A549 (cell line): Measurements from ENCODE around the gene ALDH1A1. TPM values are rescaled to one million over a fixed set of nuclear protein-coding genes. Genes with fewer than 3 reads are reported as not detected.

Source experiments
- ATAC-seq, 2 experiments: fragments of 200-7000 bp in 1 of 2; fragments of >200 bp in 1 of 2; cut with Nextera tagmentation in 1 of 2; cut with Tn5 transposase in 1 of 2; 3 replicates each; pipeline versions ENCODE4 v1.8.0 to v1.9.1; 2018 to 2020; ENCODE audit warnings: mild to moderate bottlenecking in 1 of 2, moderate library complexity in 1 of 2
- CTCF ChIA-PET: fragments of 300-600 bp; sonication (Branson Sonifier 250); formaldehyde crosslinking; extraction: SDS; loops from one replicate; lab custom pipeline; 2021; ENCODE audit warnings: antibody characterized with exemption, inconsistent platforms; lab: Yijun Ruan, JAX
- POLR2A ChIA-PET: fragments of 350-600 bp; formaldehyde crosslinking; extraction: SDS; loops from one replicate; lab custom pipeline; 2021; ENCODE audit warnings: antibody characterized with exemption, inconsistent platforms; lab: Yijun Ruan, JAX
- DNase-seq, 2 experiments: peaks; one replicate each; pipeline versions ENCODE4 v3.0.0 to v3.0.0-alpha.2; 2011 to 2016; ENCODE audit warnings: low read depth in 1 of 2, low spot score in 1 of 2
- FAIRE-seq: peaks from 2 replicates; lab custom pipeline; 2011; peaks lifted over from hg19 to GRCh38; lab: Jason Lieb, UNC
- H3K27ac ChIP-seq, 2 experiments: fragments of >200 bp; sonication (Bioruptor Twin); formaldehyde crosslinking; 3 replicates each; pipeline ENCODE4 v1.5.1; 2016 to 2017
- H3K4me1 ChIP-seq: fragments of >200 bp; sonication (Bioruptor Twin); formaldehyde crosslinking; 3 replicates; pipeline ENCODE4 v1.6.1; 2016
- H3K4me2 ChIP-seq: fragments of >200 bp; sonication (Bioruptor Twin); formaldehyde crosslinking; 3 replicates; pipeline ENCODE4 v1.6.1; 2016
- H3K4me3 ChIP-seq: fragments of >200 bp; sonication (Bioruptor Twin); formaldehyde crosslinking; 3 replicates; pipeline ENCODE4 v1.5.1; 2016
- H3K9me3 ChIP-seq: fragments of >200 bp; sonication (Bioruptor Twin); formaldehyde crosslinking; 3 replicates; pipeline ENCODE4 v1.6.1; 2016
- CBX2 ChIP-seq: fragments of 200-600 bp; sonication (generic); IDR thresholded peaks from 2 replicates; pipeline ENCODE4 v1.6.1; 2016; ENCODE audit warnings: low read depth, mild to moderate bottlenecking, borderline replicate concordance
- CEBPB ChIP-seq, 2 experiments: fragments of >200 bp in 1 of 2; sonication (Bioruptor Twin) in 1 of 2; formaldehyde crosslinking in 1 of 2; IDR thresholded peaks; 2 replicates each; pipeline ENCODE4 v1.6.1; 2012 to 2016
- CHD2 ChIP-seq: fragments of 150-350 bp; IDR thresholded peaks from 2 replicates; pipeline ENCODE4 v1.6.1; 2014; ENCODE audit warnings: low read length; ENCODE audit not compliant: partially characterized antibody
- CHD4 ChIP-seq: fragments of 200-600 bp; sonication (generic); IDR thresholded peaks from 2 replicates; pipeline ENCODE4 v1.6.1; 2016; ENCODE audit warnings: antibody characterized with exemption, mild to moderate bottlenecking, borderline replicate concordance
- EHMT2 ChIP-seq: fragments of 200-600 bp; sonication (generic); IDR thresholded peaks from 2 replicates; pipeline ENCODE4 v1.6.1; 2016; ENCODE audit warnings: antibody characterized with exemption, low read depth, mild to moderate bottlenecking, moderate library complexity
- ESRRA ChIP-seq: fragments of 150-350 bp; IDR thresholded peaks from 2 replicates; pipeline ENCODE4 v1.6.1; 2014; ENCODE audit warnings: mild to moderate bottlenecking, low read length, borderline replicate concordance
- FOSB ChIP-seq: fragments of 250-450 bp; sonication (Bioruptor Pico); IDR thresholded peaks from 2 replicates; pipeline ENCODE4 v1.5.0; 2020; ENCODE audit warnings: mild to moderate bottlenecking, moderate library complexity
- FOSL2 ChIP-seq, 2 experiments: fragments of 450-650 bp in 1 of 2; fragments of >200 bp in 1 of 2; sonication (Bioruptor Twin) in 1 of 2; formaldehyde crosslinking; IDR thresholded peaks; 2 replicates each; pipeline versions ENCODE4 v1.5.0 to v1.6.1; 2016 to 2020; ENCODE audit warnings: mild to moderate bottlenecking in 1 of 2, moderate library complexity in 1 of 2
- HMGXB4 ChIP-seq: fragments of 250-450 bp; sonication (Bioruptor Pico); IDR thresholded peaks from 2 replicates; pipeline ENCODE4 v1.5.0; 2021; ENCODE audit warnings: mild to moderate bottlenecking, moderate library complexity, borderline replicate concordance
- HOXA7 ChIP-seq: fragments of 250-450 bp; sonication (Bioruptor Pico); IDR thresholded peaks from 2 replicates; pipeline ENCODE4 v1.5.0; 2020; ENCODE audit warnings: mild to moderate bottlenecking, moderate library complexity
- HOXB13 ChIP-seq: fragments of 250-450 bp; sonication (Bioruptor Pico); IDR thresholded peaks from 2 replicates; pipeline ENCODE4 v1.5.0; 2020; ENCODE audit warnings: low read depth, mild to moderate bottlenecking, moderate library complexity
- JUN ChIP-seq, 2 experiments: fragments of >200 bp; sonication (Bioruptor Twin); formaldehyde crosslinking; IDR thresholded peaks; 2 replicates in 1 of 2; 3 replicates in 1 of 2; pipeline ENCODE4 v1.6.1; 2016 to 2017
- JUNB ChIP-seq: fragments of >200 bp; sonication (Bioruptor Twin); formaldehyde crosslinking; IDR thresholded peaks from 2 replicates; pipeline ENCODE4 v1.6.1; 2016
- KDM5A ChIP-seq: fragments of 200-600 bp; sonication (generic); IDR thresholded peaks from 2 replicates; pipeline ENCODE4 v1.6.1; 2016; ENCODE audit warnings: antibody characterized with exemption, mild to moderate bottlenecking
- MAFK ChIP-seq: fragments of 450-650 bp; IDR thresholded peaks from 2 replicates; pipeline ENCODE4 v1.6.1; 2014; ENCODE audit not compliant: partially characterized antibody
- MAZ ChIP-seq: fragments of 150-350 bp; IDR thresholded peaks from 2 replicates; pipeline ENCODE4 v1.6.1; 2014; ENCODE audit warnings: antibody characterized with exemption, low read depth, low read length, borderline replicate concordance
- NPAS2 ChIP-seq: fragments of 250-450 bp; sonication (Bioruptor Pico); IDR thresholded peaks from 2 replicates; pipeline ENCODE4 v1.8.0; 2022; ENCODE audit warnings: mild to moderate bottlenecking, moderate library complexity, borderline replicate concordance
- NR3C1 ChIP-seq: fragments of >200 bp; sonication (Bioruptor Twin); formaldehyde crosslinking; IDR thresholded peaks from 3 replicates; pipeline ENCODE4 v1.6.1; 2017
- PBX3 ChIP-seq: IDR thresholded peaks from 2 replicates; pipeline ENCODE4 v1.6.1; 2012
- PHF8 ChIP-seq: fragments of 200-600 bp; sonication (generic); IDR thresholded peaks from 2 replicates; pipeline ENCODE4 v1.6.1; 2016; ENCODE audit warnings: low read depth, mild to moderate bottlenecking, antibody characterized with exemption, moderate library complexity, borderline replicate concordance
- POLR2A ChIP-seq: IDR thresholded peaks from 2 replicates; pipeline ENCODE4 v1.6.1; 2012; ENCODE audit warnings: mild to moderate bottlenecking, low read length
- POLR2AphosphoS2 ChIP-seq: conservative IDR thresholded peaks from 2 replicates; pipeline ENCODE4 v1.6.1; 2012; ENCODE audit warnings: low read length, improper control_type of control experiment, inconsistent platforms
- RARB ChIP-seq: fragments of 250-450 bp; sonication (Bioruptor Pico); IDR thresholded peaks from 2 replicates; pipeline ENCODE4 v1.8.0; 2021; ENCODE audit warnings: mild to moderate bottlenecking, moderate library complexity
- REST ChIP-seq: fragments of 200-600 bp; sonication (generic); IDR thresholded peaks from 2 replicates; pipeline ENCODE4 v1.6.1; 2016; ENCODE audit warnings: antibody characterized with exemption, mild to moderate bottlenecking, moderate library complexity
- RFX5 ChIP-seq: fragments of 450-650 bp; IDR thresholded peaks from 2 replicates; pipeline ENCODE4 v1.7.1; 2014; ENCODE audit warnings: antibody characterized with exemption, mild to moderate bottlenecking, moderate library complexity
- RNF2 ChIP-seq: fragments of 200-600 bp; sonication (generic); IDR thresholded peaks from 2 replicates; pipeline ENCODE4 v1.6.1; 2016; ENCODE audit warnings: low read depth, mild to moderate bottlenecking, antibody characterized with exemption, moderate library complexity, borderline replicate concordance
- TFCP2L1 ChIP-seq: fragments of 250-450 bp; sonication (Bioruptor Pico); IDR thresholded peaks from 2 replicates; pipeline ENCODE4 v1.5.0; 2021; ENCODE audit warnings: mild to moderate bottlenecking
- ZFP36 ChIP-seq: fragments of 450-650 bp; IDR thresholded peaks from 2 replicates; pipeline ENCODE4 v1.6.1; 2014; ENCODE audit warnings: borderline replicate concordance; ENCODE audit not compliant: partially characterized antibody
- ZSCAN20 ChIP-seq: fragments of 250-450 bp; sonication (Bioruptor Pico); IDR thresholded peaks from 2 replicates; pipeline ENCODE4 v1.8.0; 2022; ENCODE audit warnings: mild to moderate bottlenecking, moderate library complexity
- WGBS: methylation state at CpG from one replicate; pipeline ENCODE4 v1.1.6; 2017; ENCODE audit errors: missing lambda C conversion rate; 5-methylcytosine and 5-hydroxymethylcytosine counted together
- polyA plus RNA-seq, 4 experiments: library from polyadenylated mRNA; depleted of rRNA in 3 of 4; stranded (reverse); fragments of >200 nt; fragmentation: RNase III in 1 of 4; extraction: RNeasy Plus Mini Kit Qiagen cat#74134 plus additional on column Dnase treatment in 1 of 4; gene quantifications; 2 replicates in 3 of 4; 3 replicates in 1 of 4; pipeline ENCODE4 v1.2.3, GENCODE V29; 2011 to 2017
- TF ChIP-seq, protein P1 (sequence below): fragments of 250-450 bp; sonication (Bioruptor Pico); IDR thresholded peaks from 2 replicates; pipeline ENCODE4 v1.5.0; 2020; ENCODE audit warnings: low read depth, mild to moderate bottlenecking, moderate library complexity
- TF ChIP-seq, protein P2 (sequence below): fragments of 450-650 bp; IDR thresholded peaks from 2 replicates; pipeline ENCODE4 v1.6.1; 2014; ENCODE audit warnings: antibody characterized with exemption
- TF ChIP-seq, protein P3 (sequence below): fragments of 150-350 bp; IDR thresholded peaks from 2 replicates; pipeline ENCODE4 v1.6.1; 2014; ENCODE audit warnings: low read depth, mild to moderate bottlenecking, low read length

ALDH1A1 gene
- polyA plus RNA-seq, 2 of the 4 experiments (the other 2 are of a cell fraction), result 8,617 to 9,987 TPM

DNA sequence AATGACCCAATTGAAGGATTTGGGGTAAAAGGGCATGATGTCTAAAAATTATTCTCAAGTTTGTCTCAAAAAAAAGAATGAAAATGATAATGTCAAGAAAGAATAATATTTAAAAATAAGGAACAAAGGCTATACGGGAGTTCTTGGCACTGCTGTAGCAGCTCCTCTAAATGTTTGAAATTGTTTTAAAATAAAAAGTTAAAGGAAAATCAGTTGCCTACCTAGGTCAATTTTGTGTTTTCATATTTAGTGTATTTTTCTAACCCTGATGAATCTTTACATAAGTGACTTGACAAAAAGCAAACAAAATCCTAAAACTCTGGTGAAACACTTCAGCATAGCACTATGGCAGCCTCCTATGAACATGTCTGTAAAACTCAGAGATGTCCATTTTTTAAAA lies 56.4 kb downstream of the ALDH1A1 start:
- WGBS, result 43% methylated on average over 1 of the region's 1 CpG
- ATAC-seq (peak in 1 of 2 experiments; percentile 11; a peak in 3 of 6 replicates), DNase-seq (no peak), FAIRE-seq (no peak)
- Histone ChIP-seq H3K27ac (peak overlapping the region; percentile 16 to 66; a peak in 3 of 6 replicates), H3K4me2 (no peak overlapping the region), H3K4me3 (no peak overlapping the region), H3K4me1 (peaks cover 70% of the 10 kb centered on the region), H3K9me3 (no peaks in the 10 kb centered on the region)
- ChIA-PET POLR2A (interaction anchor here (0.7 to 0.8 kb wide), 2 partner anchors 19 to 197 kb away, joined by 7 read pairs; no protein-coding TSS in a partner anchor), CTCF (interaction anchor here (1.5 to 1.9 kb wide), 2 partner anchors 35 to 126 kb away, joined by 3 to 9 read pairs; no protein-coding TSS in a partner anchor)
- TF ChIP-seq JUNB (no peak), CHD4 (no peak), CBX2 (no peak), FOSB (CRISPR knock-in tag) (peak; percentile 42; the same call in 1 of the 2 replicates), CEBPB (IDR thresholded peaks at IDR 0.05) (0 out of 4 replicates have a peak, but pooled peaks of 1 of the 2 experiments have one; percentile 11), NR3C1 (no peak), RARB (CRISPR knock-in tag) (peak; percentile 73; the same call in 1 of the 2 replicates), FOSL2 (IDR thresholded peaks at IDR 0.05) (no peak), FOSL2 (CRISPR knock-in tag; IDR thresholded peaks at IDR 0.05) (0 out of 2 replicates have a peak, but pooled peaks have one; percentile 8), ESRRA (no peak), NPAS2 (CRISPR knock-in tag) (no peak), CHD2 (no peak), RFX5 (no peak), ZFP36 (no peak), ZSCAN20 (no peak), PHF8 (no peak), RNF2 (no peak), TFCP2L1 (peak; percentile 72; the same call in 1 of the 2 replicates), POLR2A (no peak), JUN (IDR thresholded peaks at IDR 0.05) (no peak), MAFK (peak; percentile 6), KDM5A (no peak), HOXA7 (peak; percentile 94), EHMT2 (no peak), PBX3 (no peak), HMGXB4 (CRISPR knock-in tag) (no peak), POLR2AphosphoS2 (no peak; the same call in 1 of the 2 replicates), HOXB13 (CRISPR knock-in tag) (no peak), REST (no peak), MAZ (no peak)
- TF ChIP-seq, protein P1, sequence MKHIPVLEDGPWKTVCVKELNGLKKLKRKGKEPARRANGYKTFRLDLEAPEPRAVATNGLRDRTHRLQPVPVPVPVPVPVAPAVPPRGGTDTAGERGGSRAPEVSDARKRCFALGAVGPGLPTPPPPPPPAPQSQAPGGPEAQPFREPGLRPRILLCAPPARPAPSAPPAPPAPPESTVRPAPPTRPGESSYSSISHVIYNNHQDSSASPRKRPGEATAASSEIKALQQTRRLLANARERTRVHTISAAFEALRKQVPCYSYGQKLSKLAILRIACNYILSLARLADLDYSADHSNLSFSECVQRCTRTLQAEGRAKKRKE (CRISPR knock-in tag), result no peak
- TF ChIP-seq, protein P2, sequence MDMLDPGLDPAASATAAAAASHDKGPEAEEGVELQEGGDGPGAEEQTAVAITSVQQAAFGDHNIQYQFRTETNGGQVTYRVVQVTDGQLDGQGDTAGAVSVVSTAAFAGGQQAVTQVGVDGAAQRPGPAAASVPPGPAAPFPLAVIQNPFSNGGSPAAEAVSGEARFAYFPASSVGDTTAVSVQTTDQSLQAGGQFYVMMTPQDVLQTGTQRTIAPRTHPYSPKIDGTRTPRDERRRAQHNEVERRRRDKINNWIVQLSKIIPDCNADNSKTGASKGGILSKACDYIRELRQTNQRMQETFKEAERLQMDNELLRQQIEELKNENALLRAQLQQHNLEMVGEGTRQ, result no peak
- TF ChIP-seq, protein P3, sequence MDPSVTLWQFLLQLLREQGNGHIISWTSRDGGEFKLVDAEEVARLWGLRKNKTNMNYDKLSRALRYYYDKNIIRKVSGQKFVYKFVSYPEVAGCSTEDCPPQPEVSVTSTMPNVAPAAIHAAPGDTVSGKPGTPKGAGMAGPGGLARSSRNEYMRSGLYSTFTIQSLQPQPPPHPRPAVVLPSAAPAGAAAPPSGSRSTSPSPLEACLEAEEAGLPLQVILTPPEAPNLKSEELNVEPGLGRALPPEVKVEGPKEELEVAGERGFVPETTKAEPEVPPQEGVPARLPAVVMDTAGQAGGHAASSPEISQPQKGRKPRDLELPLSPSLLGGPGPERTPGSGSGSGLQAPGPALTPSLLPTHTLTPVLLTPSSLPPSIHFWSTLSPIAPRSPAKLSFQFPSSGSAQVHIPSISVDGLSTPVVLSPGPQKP, result no peak
